C4-2B (cell line): ENCODE results near the gene GCNT1.

Source experiments
- H3K27ac ChIP-seq: fragments of 450-650 bp; 2 replicates; pipeline ENCODE4 v1.5.1; 2017
- CTCF ChIP-seq: fragments of 450-650 bp; conservative IDR thresholded peaks from 2 replicates; pipeline ENCODE4 v1.5.1; 2017; ENCODE audit warnings: mild to moderate bottlenecking
- ZFX ChIP-seq: fragments of 450-650 bp; IDR thresholded peaks from 2 replicates; pipeline ENCODE4 v1.6.1; 2017

The GCNT1 gene

GRCh38 chr9:76502746-76503145 is 43.8 kb downstream of the GCNT1 start:
- no peak for TF ChIP-seq ZFX
- no peak for TF ChIP-seq CTCF
- no peak overlapping the region for H3K27ac ChIP-seq

- no peak overlapping the region for H3K27ac ChIP-seq
- TF ChIP-seq ZFX (no peak), CTCF (no peak)
These were observed 51.1 kb downstream of the GCNT1 start for GRCh38 chr9:76510041-76510440.

- no peak for TF ChIP-seq CTCF
- TF ChIP-seq ZFX = no peak
- H3K27ac ChIP-seq = no peak overlapping the region
These were observed 51.5 kb downstream of the GCNT1 start for GRCh38 chr9:76510446-76510845.

GRCh38 chr9:76512826-76513225 is 53.8 kb downstream of the GCNT1 start:
- no peak overlapping the region for H3K27ac ChIP-seq
- TF ChIP-seq CTCF (no peak), ZFX (no peak)

GRCh38 chr9:76516350-76516749 is 57.4 kb downstream of the GCNT1 start:
- no peak overlapping the region for H3K27ac ChIP-seq
- TF ChIP-seq ZFX (no peak), CTCF (no peak)

- no peak overlapping the region for H3K27ac ChIP-seq
- no peak for TF ChIP-seq CTCF
- TF ChIP-seq ZFX = no peak
These were observed 57.9 kb downstream of the GCNT1 start for GRCh38 chr9:76516871-76517270.

- H3K27ac ChIP-seq = no peak overlapping the region
- TF ChIP-seq ZFX (no peak), CTCF (no peak)
These were observed 60.3 kb downstream of the GCNT1 start for GRCh38 chr9:76519075-76519835.
